ENCODE results near the gene XPOT.
"Not testable (repeated sequence)": the region's sequence is repeated elsewhere in the genome, so short reads cannot be mapped to it uniquely, and the experiment has no call there.

Gene XPOT, protein sequence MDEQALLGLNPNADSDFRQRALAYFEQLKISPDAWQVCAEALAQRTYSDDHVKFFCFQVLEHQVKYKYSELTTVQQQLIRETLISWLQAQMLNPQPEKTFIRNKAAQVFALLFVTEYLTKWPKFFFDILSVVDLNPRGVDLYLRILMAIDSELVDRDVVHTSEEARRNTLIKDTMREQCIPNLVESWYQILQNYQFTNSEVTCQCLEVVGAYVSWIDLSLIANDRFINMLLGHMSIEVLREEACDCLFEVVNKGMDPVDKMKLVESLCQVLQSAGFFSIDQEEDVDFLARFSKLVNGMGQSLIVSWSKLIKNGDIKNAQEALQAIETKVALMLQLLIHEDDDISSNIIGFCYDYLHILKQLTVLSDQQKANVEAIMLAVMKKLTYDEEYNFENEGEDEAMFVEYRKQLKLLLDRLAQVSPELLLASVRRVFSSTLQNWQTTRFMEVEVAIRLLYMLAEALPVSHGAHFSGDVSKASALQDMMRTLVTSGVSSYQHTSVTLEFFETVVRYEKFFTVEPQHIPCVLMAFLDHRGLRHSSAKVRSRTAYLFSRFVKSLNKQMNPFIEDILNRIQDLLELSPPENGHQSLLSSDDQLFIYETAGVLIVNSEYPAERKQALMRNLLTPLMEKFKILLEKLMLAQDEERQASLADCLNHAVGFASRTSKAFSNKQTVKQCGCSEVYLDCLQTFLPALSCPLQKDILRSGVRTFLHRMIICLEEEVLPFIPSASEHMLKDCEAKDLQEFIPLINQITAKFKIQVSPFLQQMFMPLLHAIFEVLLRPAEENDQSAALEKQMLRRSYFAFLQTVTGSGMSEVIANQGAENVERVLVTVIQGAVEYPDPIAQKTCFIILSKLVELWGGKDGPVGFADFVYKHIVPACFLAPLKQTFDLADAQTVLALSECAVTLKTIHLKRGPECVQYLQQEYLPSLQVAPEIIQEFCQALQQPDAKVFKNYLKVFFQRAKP

GRCh38 chr12:64403707-64404469, at the start of gene XPOT:
TSS of gene XPOT (plus strand) at chr12:64404392. CDS start at chr12:64410036, 5,644 bp downstream.
- Histone ChIP-seq H3K79me2 (ENCODE audit: control insufficient read depth, insufficient read depth, low read length, unreplicated experiment) (peaks cover 38% of the 10 kb centered on the region), H3K36me3 (ENCODE audit: insufficient read depth, low read length) (no peaks in the 10 kb centered on the region), H3K27ac (ENCODE audit: low read depth, low read length) (peak within 1 kb of the TSS; percentile 96), H3K4me1 (ENCODE audit: control insufficient read depth, insufficient read depth, low read length, unreplicated experiment) (peaks cover 36% of the 10 kb centered on the region), H2AFZ (ENCODE audit: low read length, unreplicated experiment) (peak within 1 kb of the TSS; percentile 89), H3K27me3 (ENCODE audit: insufficient read depth, low read length) (no peaks in the 10 kb centered on the region), H3K4me3 (ENCODE audit: low read depth, low read length) (peak within 1 kb of the TSS; percentile 89)

- not testable (repeated sequence) for H3K79me2 ChIP-seq (ENCODE audit: control insufficient read depth, insufficient read depth, low read length, unreplicated experiment); H3K27ac ChIP-seq (ENCODE audit: low read depth, low read length); H3K4me1 ChIP-seq (ENCODE audit: control insufficient read depth, insufficient read depth, low read length, unreplicated experiment); H3K4me3 ChIP-seq (ENCODE audit: low read depth, low read length); H3K36me3 ChIP-seq (ENCODE audit: insufficient read depth, low read length); H3K27me3 ChIP-seq (ENCODE audit: insufficient read depth, low read length); H2AFZ ChIP-seq (ENCODE audit: low read length, unreplicated experiment)
These were observed 48.0 kb upstream of the XPOT start for GRCh38 chr12:64356209-64356608.

DNA sequence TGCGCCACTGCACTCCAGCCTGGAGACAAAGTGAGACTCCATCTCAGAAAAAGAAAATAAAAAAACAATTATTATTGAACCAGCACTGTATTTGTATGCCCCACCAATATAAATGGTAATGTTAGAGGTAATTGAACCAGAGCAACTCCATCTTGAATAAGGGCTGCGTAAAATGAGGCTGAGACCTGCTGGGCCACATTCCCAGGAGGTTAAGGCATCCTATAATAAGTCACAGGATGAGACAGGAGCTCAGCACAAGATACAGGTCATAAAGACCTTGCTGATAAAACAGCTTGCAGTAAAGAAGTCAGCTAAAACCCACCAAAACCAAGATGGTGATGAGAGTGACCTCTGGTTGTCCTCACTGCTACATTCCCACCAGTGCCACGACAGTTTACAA, 43.0 kb upstream of the XPOT start:
- H3K4me1 ChIP-seq (ENCODE audit: control insufficient read depth, insufficient read depth, low read length, unreplicated experiment); H3K27ac ChIP-seq (ENCODE audit: low read depth, low read length); H3K79me2 ChIP-seq (ENCODE audit: control insufficient read depth, insufficient read depth, low read length, unreplicated experiment); H3K4me3 ChIP-seq (ENCODE audit: low read depth, low read length); H2AFZ ChIP-seq (ENCODE audit: low read length, unreplicated experiment); H3K36me3 ChIP-seq (ENCODE audit: insufficient read depth, low read length); H3K27me3 ChIP-seq (ENCODE audit: insufficient read depth, low read length): not testable (repeated sequence)

DNA sequence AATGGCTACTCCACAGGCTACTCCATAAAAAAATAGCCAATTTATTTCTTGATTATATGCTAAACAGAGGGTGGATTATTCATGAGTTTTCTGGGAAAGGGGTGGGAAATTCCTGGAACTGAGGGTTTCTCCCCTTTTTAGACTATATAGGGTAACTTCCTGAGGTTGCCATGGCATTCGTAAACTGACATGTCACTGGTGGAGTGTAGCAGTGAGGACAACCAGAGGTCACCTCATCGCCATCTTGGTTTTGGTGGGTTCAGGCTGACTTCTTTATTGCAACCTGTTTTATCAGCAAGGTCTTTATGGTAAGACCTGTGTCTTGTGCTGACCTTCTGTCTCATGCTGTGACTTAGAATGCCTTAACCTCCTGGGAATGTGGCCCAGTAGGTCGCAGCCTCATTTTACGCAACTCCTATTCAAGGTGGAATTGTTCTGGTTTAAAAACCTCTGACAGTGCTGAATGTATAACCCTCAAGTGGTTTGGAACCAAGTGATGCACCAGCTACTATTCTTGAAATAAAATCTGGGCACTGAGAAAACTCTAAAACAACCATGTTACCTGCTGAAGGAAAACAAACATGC, 41.4 kb upstream of the XPOT start:
- Histone ChIP-seq H3K79me2 (ENCODE audit: control insufficient read depth, insufficient read depth, low read length, unreplicated experiment) (no peaks in the 10 kb centered on the region), H3K27ac (ENCODE audit: low read depth, low read length) (no peak overlapping the region), H3K36me3 (ENCODE audit: insufficient read depth, low read length) (no peaks in the 10 kb centered on the region), H3K4me3 (ENCODE audit: low read depth, low read length) (no peak overlapping the region), H3K27me3 (ENCODE audit: insufficient read depth, low read length) (no peaks in the 10 kb centered on the region), H2AFZ (ENCODE audit: low read length, unreplicated experiment) (no peak overlapping the region), H3K4me1 (ENCODE audit: control insufficient read depth, insufficient read depth, low read length, unreplicated experiment) (no peaks in the 10 kb centered on the region)

GRCh38 chr12:64383675-64384074, 20.5 kb upstream of the XPOT start:
- H3K4me1 ChIP-seq (ENCODE audit: control insufficient read depth, insufficient read depth, low read length, unreplicated experiment), result peaks cover 16% of the 10 kb centered on the region
- H3K4me3 ChIP-seq (ENCODE audit: low read depth, low read length), result no peak overlapping the region
- H3K36me3 ChIP-seq (ENCODE audit: insufficient read depth, low read length), result no peaks in the 10 kb centered on the region; the same call in 1 of the 2 replicates
- no peak overlapping the region for H2AFZ ChIP-seq (ENCODE audit: low read length, unreplicated experiment)
- no peaks in the 10 kb centered on the region for H3K79me2 ChIP-seq (ENCODE audit: control insufficient read depth, insufficient read depth, low read length, unreplicated experiment)
- no peak overlapping the region; the same call in 1 of the 2 replicates for H3K27ac ChIP-seq (ENCODE audit: low read depth, low read length)
- no peaks in the 10 kb centered on the region for H3K27me3 ChIP-seq (ENCODE audit: insufficient read depth, low read length)

GRCh38 chr12:64385019-64385418, 19.2 kb upstream of the XPOT start:
- no peaks in the 10 kb centered on the region; the same call in 1 of the 2 replicates for H3K36me3 ChIP-seq (ENCODE audit: insufficient read depth, low read length)
- H3K4me3 ChIP-seq (ENCODE audit: low read depth, low read length), result peak overlapping the region; percentile 22; the same call in 1 of the 2 replicates
- peaks cover 5% of the 10 kb centered on the region for H3K79me2 ChIP-seq (ENCODE audit: control insufficient read depth, insufficient read depth, low read length, unreplicated experiment)
- H3K27ac ChIP-seq (ENCODE audit: low read depth, low read length), result peak overlapping the region; percentile 61
- no peaks in the 10 kb centered on the region for H3K27me3 ChIP-seq (ENCODE audit: insufficient read depth, low read length)
- H2AFZ ChIP-seq (ENCODE audit: low read length, unreplicated experiment), result peak overlapping the region; percentile 40
- peaks cover 16% of the 10 kb centered on the region for H3K4me1 ChIP-seq (ENCODE audit: control insufficient read depth, insufficient read depth, low read length, unreplicated experiment)

DNA sequence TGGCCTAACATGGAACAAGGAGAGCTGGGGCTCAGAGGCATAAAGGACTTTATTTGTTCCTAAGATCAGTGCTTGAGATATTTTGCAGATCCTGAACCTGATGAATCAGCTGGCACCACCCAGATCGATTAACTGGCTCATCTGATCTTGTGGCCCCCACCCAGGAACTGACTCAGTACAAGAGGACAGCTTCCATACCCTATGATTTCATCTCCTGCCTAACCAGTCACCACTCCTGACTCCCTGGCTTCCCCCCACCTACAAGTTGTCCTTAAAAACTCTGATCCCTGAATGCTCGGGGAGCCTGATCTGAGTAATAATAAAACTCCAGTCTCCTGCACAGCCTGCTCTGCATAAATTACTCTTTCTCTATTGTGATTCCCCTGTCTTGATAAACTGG, 18.7 kb upstream of the XPOT start:
- H3K36me3 ChIP-seq (ENCODE audit: insufficient read depth, low read length), result no peaks in the 10 kb centered on the region; the same call in 1 of the 2 replicates
- H3K27me3 ChIP-seq (ENCODE audit: insufficient read depth, low read length), result no peaks in the 10 kb centered on the region
- peaks cover 5% of the 10 kb centered on the region for H3K79me2 ChIP-seq (ENCODE audit: control insufficient read depth, insufficient read depth, low read length, unreplicated experiment)
- H3K27ac ChIP-seq (ENCODE audit: low read depth, low read length), result peak overlapping the region; percentile 61
- H3K4me3 ChIP-seq (ENCODE audit: low read depth, low read length), result no peak overlapping the region
- H3K4me1 ChIP-seq (ENCODE audit: control insufficient read depth, insufficient read depth, low read length, unreplicated experiment), result peaks cover 16% of the 10 kb centered on the region
- no peak overlapping the region for H2AFZ ChIP-seq (ENCODE audit: low read length, unreplicated experiment)

DNA sequence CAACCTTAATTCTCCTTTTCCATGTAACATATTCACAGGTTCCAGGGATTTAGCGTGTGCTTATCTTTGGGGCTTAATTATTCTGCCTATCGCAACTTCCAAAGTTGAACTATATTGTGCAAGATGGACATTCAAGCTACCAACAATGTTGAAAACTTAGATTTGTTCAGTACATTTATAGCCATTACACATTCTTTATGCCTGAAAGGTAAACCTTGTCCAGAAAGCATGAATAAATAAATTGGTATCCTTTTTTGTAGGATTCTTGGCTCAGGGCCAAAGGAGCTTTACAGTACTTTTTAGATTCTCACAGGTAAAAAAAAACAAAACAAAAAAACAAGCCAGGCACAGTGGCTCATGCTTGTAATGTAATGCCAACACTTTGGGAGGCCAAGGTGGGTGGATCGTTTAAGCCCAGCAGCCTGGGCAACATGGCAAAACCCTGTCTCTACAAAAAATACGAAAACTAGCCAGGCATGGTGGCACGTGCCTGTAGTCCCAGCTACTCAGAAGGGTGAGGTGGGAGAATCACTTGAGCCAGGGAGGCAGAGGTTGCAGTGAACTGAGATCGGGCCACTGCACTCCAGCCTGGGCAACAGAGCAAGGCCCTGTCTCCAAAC, 16.9 kb upstream of the XPOT start:
- Histone ChIP-seq H3K36me3 (ENCODE audit: insufficient read depth, low read length) (no peaks in the 10 kb centered on the region), H3K27ac (ENCODE audit: low read depth, low read length) (no peak overlapping the region), H2AFZ (ENCODE audit: low read length, unreplicated experiment) (no peak overlapping the region)

DNA sequence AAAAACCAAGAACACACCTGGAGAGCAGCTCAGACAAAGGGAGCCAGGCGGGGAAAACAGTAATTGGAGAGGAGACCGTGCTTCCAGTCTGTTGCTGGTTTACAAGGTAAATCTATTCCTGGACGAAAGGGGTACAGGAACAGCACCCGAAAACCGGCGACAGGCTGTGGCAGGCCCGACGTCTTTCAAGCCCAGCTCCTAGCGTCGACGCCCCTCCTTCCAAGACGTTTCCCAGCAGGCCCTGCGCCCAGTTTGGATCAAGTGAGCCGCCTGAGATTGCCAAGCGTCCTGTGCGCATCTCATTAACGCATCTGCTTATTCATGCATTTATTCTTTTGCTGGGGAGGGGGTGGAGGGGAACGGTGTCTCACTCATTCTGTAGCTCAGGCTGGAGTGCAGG, 15.0 kb upstream of the XPOT start:
- H3K4me1 ChIP-seq (ENCODE audit: control insufficient read depth, insufficient read depth, low read length, unreplicated experiment), result peaks cover 16% of the 10 kb centered on the region
- H3K36me3 ChIP-seq (ENCODE audit: insufficient read depth, low read length), result no peaks in the 10 kb centered on the region
- H3K79me2 ChIP-seq (ENCODE audit: control insufficient read depth, insufficient read depth, low read length, unreplicated experiment), result peaks cover 5% of the 10 kb centered on the region
- no peak overlapping the region for H3K27ac ChIP-seq (ENCODE audit: low read depth, low read length)
- no peaks in the 10 kb centered on the region for H3K27me3 ChIP-seq (ENCODE audit: insufficient read depth, low read length)
- H2AFZ ChIP-seq (ENCODE audit: low read length, unreplicated experiment), result no peak overlapping the region
- H3K4me3 ChIP-seq (ENCODE audit: low read depth, low read length), result no peak overlapping the region

More for the DNA sequence above, 16.9 kb upstream of the XPOT start:
- H3K4me3 ChIP-seq (ENCODE audit: low read depth, low read length), result no peak overlapping the region
- H3K4me1 ChIP-seq (ENCODE audit: control insufficient read depth, insufficient read depth, low read length, unreplicated experiment), result peaks cover 19% of the 10 kb centered on the region
- no peaks in the 10 kb centered on the region for H3K27me3 ChIP-seq (ENCODE audit: insufficient read depth, low read length)
- peaks cover 5% of the 10 kb centered on the region for H3K79me2 ChIP-seq (ENCODE audit: control insufficient read depth, insufficient read depth, low read length, unreplicated experiment)
